H9 (cell line): ENCODE measurements around the gene IL1RL2. TPM values are rescaled to one million over a fixed set of nuclear protein-coding genes. Genes with fewer than 3 reads are reported as not detected.

ENCODE experiments used
- DNase-seq: peaks from one replicate; pipeline ENCODE4 v3.0.0-alpha.2; 2017
- H2AFZ ChIP-seq: one replicate; pipeline ENCODE4 v1.6.1; 2013; ENCODE audit warnings: mild to moderate bottlenecking, low read length, control low read depth, moderate library complexity
- H2AK5ac ChIP-seq: 2 replicates; pipeline ENCODE4 v1.6.1; 2013; ENCODE audit warnings: low read length, control low read depth, mixed read lengths; ENCODE audit not compliant: insufficient read length
- H2BK120ac ChIP-seq: one replicate; pipeline ENCODE4 v1.6.1; 2013; ENCODE audit warnings: low read depth, mild to moderate bottlenecking, low read length, control low read depth, inconsistent platforms; ENCODE audit not compliant: poor library complexity, severe bottlenecking
- H2BK12ac ChIP-seq: 2 replicates; pipeline ENCODE4 v1.6.1; 2013; ENCODE audit warnings: low read length, control low read depth, mixed read lengths, low read depth; ENCODE audit not compliant: insufficient read length
- H2BK15ac ChIP-seq: 2 replicates; pipeline ENCODE4 v1.6.1; 2013; ENCODE audit warnings: low read depth, low read length, control low read depth
- H2BK20ac ChIP-seq: one replicate; pipeline ENCODE4 v1.6.1; 2013; ENCODE audit warnings: low read depth, mild to moderate bottlenecking, low read length, control low read depth, inconsistent platforms; ENCODE audit not compliant: poor library complexity, severe bottlenecking
- H2BK5ac ChIP-seq: 2 replicates; pipeline ENCODE4 v1.6.1; 2013; ENCODE audit warnings: low read length, control low read depth, mixed read lengths; ENCODE audit not compliant: insufficient read length
- H3K14ac ChIP-seq: 2 replicates; pipeline ENCODE4 v1.6.1; 2013; ENCODE audit warnings: low read length, control low read depth; ENCODE audit not compliant: insufficient read depth
- H3K18ac ChIP-seq: 2 replicates; pipeline ENCODE4 v1.6.1; 2013; ENCODE audit warnings: low read depth, mild to moderate bottlenecking, mixed read lengths, low read length, control low read depth; ENCODE audit not compliant: insufficient read length
- H3K23ac ChIP-seq: 2 replicates; pipeline ENCODE4 v1.6.1; 2013; ENCODE audit warnings: low read length, control low read depth, mixed read lengths, low read depth; ENCODE audit not compliant: insufficient read length
- H3K23me2 ChIP-seq: 2 replicates; pipeline ENCODE4 v1.6.1; 2013; ENCODE audit warnings: low read depth, mild to moderate bottlenecking, mixed read lengths, low read length, control low read depth; ENCODE audit not compliant: insufficient read length, poor library complexity, severe bottlenecking
- H3K27ac ChIP-seq: 2 replicates; pipeline ENCODE4 v1.5.1; 2013; ENCODE audit warnings: low read length, control low read depth, mixed read lengths, low read depth; ENCODE audit not compliant: insufficient read length
- H3K27me3 ChIP-seq: 2 replicates; pipeline ENCODE4 v1.6.1; 2013; ENCODE audit warnings: low read length, control low read depth, inconsistent platforms; ENCODE audit not compliant: insufficient read depth
- H3K4ac ChIP-seq: 2 replicates; pipeline ENCODE4 v1.6.1; 2013; ENCODE audit warnings: low read depth, mild to moderate bottlenecking, control low read depth, inconsistent platforms, low read length, moderate library complexity
- H3K4me1 ChIP-seq: 2 replicates; pipeline ENCODE4 v1.6.1; 2013; ENCODE audit warnings: low read length, control low read depth, inconsistent platforms; ENCODE audit not compliant: insufficient read depth
- H3K4me2 ChIP-seq: 2 replicates; pipeline ENCODE4 v1.6.1; 2013; ENCODE audit warnings: low read length, control low read depth, mixed read lengths; ENCODE audit not compliant: insufficient read length, insufficient read depth
- H3K56ac ChIP-seq: 2 replicates; pipeline ENCODE4 v1.6.1; 2013; ENCODE audit warnings: low read depth, mild to moderate bottlenecking, mixed read lengths, low read length, control low read depth; ENCODE audit not compliant: insufficient read length
- H3K79me1 ChIP-seq: 2 replicates; pipeline ENCODE4 v1.6.1; 2013; ENCODE audit warnings: low read depth, mild to moderate bottlenecking, moderate library complexity, low read length, control low read depth, inconsistent platforms; ENCODE audit not compliant: insufficient read depth, poor library complexity, severe bottlenecking
- H3K79me2 ChIP-seq: 2 replicates; pipeline ENCODE4 v1.6.1; 2013; ENCODE audit warnings: low read length, control low read depth, inconsistent platforms; ENCODE audit not compliant: insufficient read depth
- H3K9ac ChIP-seq: 2 replicates; pipeline ENCODE4 v1.6.1; 2013; ENCODE audit warnings: low read length, control low read depth, mixed read lengths; ENCODE audit not compliant: insufficient read length; ENCODE audit errors: extremely low read depth
- H3K9me3 ChIP-seq: one replicate; pipeline ENCODE4 v1.6.1; 2013; ENCODE audit warnings: low read depth, low read length, inconsistent platforms; ENCODE audit not compliant: control insufficient read depth
- H3T11ph ChIP-seq: one replicate; pipeline ENCODE4 v1.6.1; 2013; ENCODE audit warnings: mild to moderate bottlenecking, low read length, control low read depth, inconsistent platforms
- H4K20me1 ChIP-seq: one replicate; pipeline ENCODE4 v1.6.1; 2013; ENCODE audit not compliant: control insufficient read depth, insufficient read length, insufficient read depth
- H4K5ac ChIP-seq: 2 replicates; pipeline ENCODE4 v1.6.1; 2013; ENCODE audit warnings: low read depth, mild to moderate bottlenecking, mixed read lengths, low read length, control low read depth; ENCODE audit not compliant: insufficient read length
- H4K8ac ChIP-seq: replicated peaks from 2 replicates; pipeline ENCODE4 v1.6.1; 2013; ENCODE audit warnings: low read length, control low read depth, mixed read lengths, low read depth; ENCODE audit not compliant: insufficient read length
- H4K91ac ChIP-seq: 2 replicates; pipeline ENCODE4 v1.6.1; 2013; ENCODE audit warnings: low read depth, mild to moderate bottlenecking, moderate library complexity, mixed read lengths, low read length, control low read depth; ENCODE audit not compliant: insufficient read length
- H3K27ac Mint-ChIP-seq, 3 experiments: 2 replicates in 2 of 3; 3 replicates in 1 of 3; pipeline ENCODE4 v1.8.0; 2020 to 2021; ENCODE audit warnings: mixed read lengths in 3 of 3, mild to moderate bottlenecking in 1 of 3, moderate library complexity in 1 of 3
- H3K27me3 Mint-ChIP-seq: 2 replicates; pipeline ENCODE4 v1.8.0; 2021; ENCODE audit warnings: low read depth, mild to moderate bottlenecking, moderate library complexity, mixed read lengths
- H3K36me3 Mint-ChIP-seq, 3 experiments: 2 replicates in 2 of 3; 3 replicates in 1 of 3; pipeline ENCODE4 v1.8.0; 2020 to 2021; ENCODE audit warnings: low read depth in 3 of 3, mixed read lengths in 3 of 3; ENCODE audit not compliant: insufficient read depth in 1 of 3
- H3K4me1 Mint-ChIP-seq, 2 experiments: 2 replicates each; pipeline ENCODE4 v1.8.0; 2020; ENCODE audit warnings: mixed read lengths in 2 of 2
- H3K4me3 Mint-ChIP-seq, 2 experiments: 2 replicates in 1 of 2; 3 replicates in 1 of 2; pipeline ENCODE4 v1.8.0; 2020 to 2021; ENCODE audit warnings: mild to moderate bottlenecking in 2 of 2, mixed read lengths in 2 of 2, moderate library complexity in 1 of 2
- H3K9me3 Mint-ChIP-seq, 2 experiments: 2 replicates in 1 of 2; 3 replicates in 1 of 2; pipeline ENCODE4 v1.8.0; 2020; ENCODE audit warnings: mild to moderate bottlenecking in 2 of 2, mixed read lengths in 2 of 2, moderate library complexity in 1 of 2
- WGBS: extraction: QIAGEN DNeasy Blood & Tissue Kit; methylation state at CpG from one replicate; pipeline ENCODE4 v1.1.7; 2013; ENCODE audit warnings: missing lambda C conversion rate, low lambda C conversion rate, mixed read lengths; ENCODE audit not compliant: insufficient read length; ENCODE audit errors: extremely low coverage; 5-methylcytosine and 5-hydroxymethylcytosine counted together
- total RNA-seq: library from RNA; stranded (reverse); gene quantifications from 2 replicates; pipeline ENCODE4 v1.2.1, GENCODE V29; 2021
- TF ChIP-seq, protein P1 (sequence below): fragments of 200-600 bp; sonication (generic); conservative IDR thresholded peaks from 3 replicates; pipeline ENCODE4 v1.8.0; 2021; ENCODE audit warnings: antibody characterized with exemption, mild to moderate bottlenecking

The IL1RL2 gene
- total RNA-seq, 1 experiment from 2014 or later = not detected

DNA sequence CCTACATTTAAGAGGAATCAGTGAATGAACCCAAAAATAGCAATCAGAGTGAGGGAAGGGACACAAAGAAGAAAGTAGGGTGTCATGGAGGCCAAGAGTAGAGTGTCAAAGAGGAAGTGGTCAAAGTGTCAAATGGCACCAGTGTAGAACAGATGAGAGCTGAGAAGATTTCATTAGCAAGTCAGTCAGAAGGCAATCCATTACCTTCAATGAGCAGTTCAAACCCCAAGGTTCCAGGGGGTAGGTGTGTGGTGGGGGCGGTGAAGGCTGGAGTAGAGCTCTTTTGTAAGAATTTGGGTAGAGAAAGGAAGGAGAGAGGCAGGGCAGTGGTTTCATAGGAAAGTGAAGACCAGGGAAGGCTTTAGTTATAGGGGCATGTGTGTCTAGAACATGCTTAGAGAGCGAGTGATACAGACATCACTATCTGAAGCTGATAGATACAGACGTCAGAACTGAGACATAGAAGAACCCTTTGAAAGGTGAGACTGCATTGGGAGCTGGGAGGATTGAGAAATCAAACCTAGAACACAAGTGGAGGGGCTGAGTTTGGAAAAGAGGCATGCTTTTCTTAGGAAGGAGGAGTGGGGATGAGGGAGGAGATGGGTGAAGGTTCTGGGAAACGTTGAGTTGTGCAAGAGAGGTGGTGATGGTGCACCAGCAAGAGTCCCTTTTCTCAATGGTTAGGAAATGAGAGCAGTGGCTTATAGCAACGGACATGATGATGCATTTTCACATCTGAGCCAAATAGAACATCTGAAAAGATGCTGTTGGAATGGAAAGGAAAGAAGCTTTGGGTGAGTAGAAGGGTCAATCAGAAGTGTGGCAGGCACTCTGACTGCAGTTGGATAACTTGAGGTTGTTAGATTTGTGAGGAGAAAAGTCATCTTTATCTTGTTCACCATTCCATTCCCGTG lies 75.7 kb downstream of the IL1RL2 start:
- Mint-ChIP-seq H3K4me1 (peaks cover 2 to 6% of the 10 kb centered on the region in 2 experiments; a peak in 3 of 4 replicates), H3K27me3 (no peaks in the 10 kb centered on the region; the same call in 1 of the 2 replicates), H3K36me3 (no peaks in the 10 kb centered on the region), H3K27ac (no peak overlapping the region), H3K4me3 (no peak overlapping the region), H3K9me3 (no peaks in the 10 kb centered on the region; a peak in 1 of 5 replicates)
- Histone ChIP-seq H3T11ph (no peak overlapping the region), H2BK120ac (no peak overlapping the region), H4K91ac (no peak overlapping the region), H3K4ac (no peak overlapping the region), H2BK5ac (no peak overlapping the region), H2BK12ac (no peak overlapping the region), H3K18ac (no peak overlapping the region), H2BK15ac (no peak overlapping the region), H3K27me3 (no peaks in the 10 kb centered on the region), H3K9me3 (no peaks in the 10 kb centered on the region), H4K20me1 (no peaks in the 10 kb centered on the region), H2BK20ac (no peak overlapping the region), H4K5ac (no peak overlapping the region), H3K79me1 (no peaks in the 10 kb centered on the region), H3K14ac (no peak overlapping the region), H3K79me2 (no peaks in the 10 kb centered on the region), H3K23ac (no peak overlapping the region), H2AFZ (no peak overlapping the region), H2AK5ac (no peak overlapping the region), H3K9ac (no peak overlapping the region), H3K4me1 (no peaks in the 10 kb centered on the region; the same call in 1 of the 2 replicates), H4K8ac (no peak overlapping the region), H3K23me2 (no peaks in the 10 kb centered on the region), H3K4me2 (no peak overlapping the region), H3K56ac (no peak overlapping the region), H3K27ac (no peak overlapping the region)
- no CpG with 5 or more reads among the region's 6 CpGs for WGBS
- DNase-seq = no peak
- TF ChIP-seq, protein P1, sequence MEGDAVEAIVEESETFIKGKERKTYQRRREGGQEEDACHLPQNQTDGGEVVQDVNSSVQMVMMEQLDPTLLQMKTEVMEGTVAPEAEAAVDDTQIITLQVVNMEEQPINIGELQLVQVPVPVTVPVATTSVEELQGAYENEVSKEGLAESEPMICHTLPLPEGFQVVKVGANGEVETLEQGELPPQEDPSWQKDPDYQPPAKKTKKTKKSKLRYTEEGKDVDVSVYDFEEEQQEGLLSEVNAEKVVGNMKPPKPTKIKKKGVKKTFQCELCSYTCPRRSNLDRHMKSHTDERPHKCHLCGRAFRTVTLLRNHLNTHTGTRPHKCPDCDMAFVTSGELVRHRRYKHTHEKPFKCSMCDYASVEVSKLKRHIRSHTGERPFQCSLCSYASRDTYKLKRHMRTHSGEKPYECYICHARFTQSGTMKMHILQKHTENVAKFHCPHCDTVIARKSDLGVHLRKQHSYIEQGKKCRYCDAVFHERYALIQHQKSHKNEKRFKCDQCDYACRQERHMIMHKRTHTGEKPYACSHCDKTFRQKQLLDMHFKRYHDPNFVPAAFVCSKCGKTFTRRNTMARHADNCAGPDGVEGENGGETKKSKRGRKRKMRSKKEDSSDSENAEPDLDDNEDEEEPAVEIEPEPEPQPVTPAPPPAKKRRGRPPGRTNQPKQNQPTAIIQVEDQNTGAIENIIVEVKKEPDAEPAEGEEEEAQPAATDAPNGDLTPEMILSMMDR = no peak
